ENCODE data around the gene ALDH1A3.

The ALDH1A3 gene

GRCh38 chr15:100885116-100885515, 5.5 kb downstream of the ALDH1A3 start:
- no peak for DNase-seq

DNA sequence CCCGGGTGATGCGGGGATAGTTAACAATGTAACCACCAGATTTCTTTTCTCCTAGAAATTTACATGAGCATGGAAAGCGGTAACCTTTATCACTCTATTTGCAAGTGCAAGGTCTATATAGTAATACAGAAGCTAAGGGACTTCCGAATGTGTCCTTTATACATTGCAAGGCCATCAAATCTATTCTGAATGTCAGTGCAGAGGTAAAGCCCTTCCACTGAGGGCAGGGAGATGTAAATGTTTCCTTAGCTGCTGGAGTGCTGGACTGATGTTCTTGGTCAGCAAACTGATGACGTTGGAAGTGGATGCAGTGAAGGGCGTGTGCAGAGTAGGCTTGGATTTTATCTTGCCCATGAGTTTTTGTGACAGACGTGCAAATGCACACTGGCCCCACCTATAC, 6.2 kb downstream of the ALDH1A3 start:
- DNase-seq = no peak

GRCh38 chr15:100887211-100887913, 7.7 kb downstream of the ALDH1A3 start:
- DNase-seq = no peak

- DNase-seq = no peak
Observed at GRCh38 chr15:100889385-100890050, 9.9 kb downstream of the ALDH1A3 start.

DNA sequence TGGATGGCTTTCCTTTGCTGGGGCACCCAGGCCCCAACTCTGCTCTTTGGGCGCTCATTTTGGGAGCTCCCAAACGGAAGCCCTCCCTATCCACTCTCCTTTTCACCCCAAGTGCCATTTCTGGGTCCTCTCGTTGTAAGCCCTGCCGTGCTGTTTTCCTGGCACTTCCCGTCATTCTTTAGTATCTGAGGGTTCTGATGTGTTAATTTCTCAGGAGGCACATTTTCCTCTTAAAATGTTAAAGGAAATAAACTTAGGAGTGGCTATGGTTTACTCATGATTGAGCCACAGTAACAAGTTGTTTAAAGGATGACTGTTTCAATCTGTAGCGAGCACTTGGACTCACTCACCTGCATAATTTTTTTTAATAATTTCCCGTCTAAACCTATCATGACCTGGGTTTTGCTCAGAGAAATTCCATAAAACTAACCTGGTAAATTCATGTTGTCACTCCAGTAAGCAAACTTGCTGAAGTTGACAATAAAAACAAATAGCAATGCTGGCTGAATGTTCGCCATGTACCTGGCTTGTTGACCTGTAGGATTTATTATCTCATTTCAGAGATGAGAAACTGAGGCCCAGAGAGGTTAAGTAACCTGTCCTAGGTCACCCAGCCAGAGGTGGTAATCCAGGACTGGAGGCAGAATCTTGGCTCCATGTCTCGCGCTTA, 10.6 kb downstream of the ALDH1A3 start:
- DNase-seq = no peak

GRCh38 chr15:100890850-100891249, 11.2 kb downstream of the ALDH1A3 start:
- no peak for DNase-seq

GRCh38 chr15:100891307-100892012, 11.8 kb downstream of the ALDH1A3 start:
- no peak for DNase-seq

DNA sequence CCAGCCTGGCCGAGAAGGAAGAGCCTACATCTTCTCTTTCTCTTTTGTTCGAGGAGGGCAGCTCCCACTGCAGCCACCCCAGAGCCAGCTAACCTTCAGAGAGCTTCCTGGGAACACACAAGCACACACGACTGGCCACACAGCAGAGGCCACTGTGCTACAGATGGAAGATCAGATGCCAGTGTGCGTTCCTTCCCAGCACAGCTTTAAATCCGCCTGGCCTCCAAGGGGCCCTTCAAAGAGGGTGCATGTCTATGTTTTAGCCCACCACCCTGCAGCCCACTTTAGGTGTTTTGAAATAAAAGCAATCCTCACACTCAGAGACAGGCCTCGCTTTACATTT, 12.4 kb downstream of the ALDH1A3 start:
- no peak for DNase-seq

DNA sequence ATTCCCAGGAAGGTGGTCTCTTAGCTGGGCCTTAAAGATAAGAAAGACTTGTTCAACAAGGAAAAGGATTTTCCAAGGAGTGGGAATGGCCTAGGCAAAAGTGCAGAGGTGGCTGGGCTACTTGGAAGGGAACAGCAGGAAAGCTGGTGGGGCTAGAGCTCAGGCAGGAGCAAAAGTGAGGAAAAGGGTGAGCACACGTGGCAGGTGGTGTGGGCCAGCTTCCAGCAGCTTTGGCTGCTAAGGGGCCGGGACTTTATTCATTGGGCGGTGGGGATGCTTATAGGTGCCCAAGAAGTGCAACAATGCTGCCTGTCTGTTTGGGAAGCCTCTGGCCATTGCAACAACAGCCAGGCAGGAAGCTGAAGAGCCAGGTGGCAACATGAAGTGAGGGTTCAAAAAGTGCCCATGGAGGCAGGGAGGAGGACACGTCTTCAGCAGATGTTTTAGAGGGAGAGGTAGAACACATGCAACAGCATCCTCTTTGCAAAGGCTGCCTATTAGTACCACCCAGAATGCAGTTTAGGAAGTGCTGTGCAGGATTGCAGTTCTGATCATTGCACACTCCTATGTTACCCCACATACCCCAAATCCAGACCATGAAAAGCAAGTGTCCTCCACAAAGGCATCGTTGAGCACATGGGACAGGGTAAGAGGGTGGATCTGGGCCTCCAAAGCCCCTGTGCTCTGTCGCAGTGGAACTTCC, 13.8 kb downstream of the ALDH1A3 start:
- DNase-seq = no peak

- no peak for DNase-seq
Observed at GRCh38 chr15:100893964-100894295, 14.3 kb downstream of the ALDH1A3 start.

- DNase-seq = no peak
Observed at GRCh38 chr15:100895721-100896120, 16.1 kb downstream of the ALDH1A3 start.

- DNase-seq = no peak
Observed at GRCh38 chr15:100897221-100898151, 17.9 kb downstream of the ALDH1A3 start.

DNA sequence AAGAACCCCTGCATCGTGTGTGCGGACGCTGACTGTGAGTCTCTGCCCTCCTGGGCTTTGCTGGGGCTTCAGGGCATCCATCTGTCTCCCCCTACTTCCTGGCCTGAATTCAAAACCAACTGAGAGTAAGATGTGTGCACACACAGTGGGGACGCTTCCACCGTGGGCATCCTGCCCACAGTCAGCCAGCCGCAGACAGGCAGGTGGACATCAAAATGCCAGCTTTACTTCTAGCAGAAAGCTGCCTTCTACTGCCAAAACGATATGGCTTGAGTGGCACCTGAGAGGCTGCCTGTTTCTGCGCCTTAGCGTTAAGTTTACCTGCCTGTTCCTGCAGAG, 18.5 kb downstream of the ALDH1A3 start:
- DNase-seq = no peak

- DNase-seq = no peak
Observed at GRCh38 chr15:100898661-100899462, 19.2 kb downstream of the ALDH1A3 start.

GRCh38 chr15:100899601-100900000, 20.0 kb downstream of the ALDH1A3 start:
- no peak for DNase-seq

GRCh38 chr15:100900136-100900794, 20.6 kb downstream of the ALDH1A3 start:
- DNase-seq = no peak

GRCh38 chr15:100900795-100901169, 21.2 kb downstream of the ALDH1A3 start:
- no peak for DNase-seq

DNA sequence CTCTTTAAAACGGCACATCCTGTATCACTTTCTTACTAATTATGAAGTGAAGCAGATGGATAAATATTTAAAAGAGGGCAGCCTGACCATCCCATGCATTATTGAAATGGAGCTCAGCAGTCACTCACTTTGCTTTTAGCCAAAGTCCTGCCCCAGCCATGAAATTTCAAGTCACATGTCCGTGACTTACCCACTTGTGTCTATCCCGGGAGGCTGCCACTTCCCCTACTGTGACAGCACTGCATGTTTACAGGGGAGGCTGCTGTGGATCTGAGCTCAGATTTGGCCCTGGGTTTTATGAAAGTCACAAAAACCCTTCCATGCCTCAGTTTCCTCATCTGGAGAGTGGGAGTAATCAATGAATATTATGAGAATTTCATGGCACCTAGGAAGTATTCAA, 21.7 kb downstream of the ALDH1A3 start:
- DNase-seq = no peak

GRCh38 chr15:100901702-100902435, 22.2 kb downstream of the ALDH1A3 start:
- no peak for DNase-seq

Measured in bone marrow (tissue), 2 donors.